Activated naive CD4-positive, alpha-beta T cell treated with anti-CD3 and anti-CD28 coated beads for 36 hours (primary cell): ENCODE data around the gene EXOC6B. TPM values are rescaled to one million over a fixed set of nuclear protein-coding genes. Genes with fewer than 3 reads are reported as not detected.

ENCODE experiments used
- CTCF ChIA-PET: fragments of 350-600 bp; sonication (Branson Sonifier 250); formaldehyde crosslinking; loops from one replicate; lab custom pipeline; 2021; ENCODE audit warnings: antibody characterized with exemption; lab: Charles Lee
- DNase-seq: peaks from one replicate; pipeline ENCODE4 v3.0.0-alpha.2; 2020
- H3K27ac Mint-ChIP-seq: one replicate; pipeline ENCODE4 v1.8.0; 2021; ENCODE audit warnings: mild to moderate bottlenecking, mixed read lengths
- H3K27me3 Mint-ChIP-seq: one replicate; pipeline ENCODE4 v1.8.0; 2021; ENCODE audit warnings: low read depth, mixed read lengths
- H3K36me3 Mint-ChIP-seq: one replicate; pipeline ENCODE4 v1.8.0; 2021; ENCODE audit warnings: low read depth, mixed read lengths
- H3K4me1 Mint-ChIP-seq: one replicate; pipeline ENCODE4 v1.8.0; 2021; ENCODE audit warnings: low read depth, mixed read lengths
- H3K4me3 Mint-ChIP-seq: one replicate; pipeline ENCODE4 v1.8.0; 2021; ENCODE audit warnings: mild to moderate bottlenecking, moderate library complexity, mixed read lengths
- H3K9me3 Mint-ChIP-seq: one replicate; pipeline ENCODE4 v1.8.0; 2021; ENCODE audit warnings: mixed read lengths
- intact Hi-C: fragments of 100-400 bp; cut with micrococcal nuclease; formaldehyde crosslinking; loops from one replicate; pipeline ENCODE4 v1.15.1; 2023
- total RNA-seq, 2 experiments: library from RNA; stranded (reverse); gene quantifications; one replicate each; pipeline ENCODE4 v1.2.3, GENCODE V29; 2021

Gene EXOC6B
- total RNA-seq, 2 experiments from 2014 or later, result 6.1 to 7.5 TPM

GRCh38 chr2:72278046-72278445, 547.8 kb downstream of the EXOC6B start:
- Mint-ChIP-seq H3K36me3 (peaks cover 2% of the 10 kb centered on the region), H3K9me3 (no peaks in the 10 kb centered on the region), H3K27ac (no peak overlapping the region), H3K27me3 (no peaks in the 10 kb centered on the region), H3K4me3 (no peak overlapping the region), H3K4me1 (no peaks in the 10 kb centered on the region)
- CTCF ChIA-PET, result no interaction called here
- DNase-seq, result no peak
- intact Hi-C loops, result no loop called here

- Mint-ChIP-seq H3K27me3 (no peaks in the 10 kb centered on the region), H3K9me3 (no peaks in the 10 kb centered on the region), H3K4me3 (no peak overlapping the region), H3K36me3 (peaks cover 2% of the 10 kb centered on the region), H3K27ac (no peak overlapping the region), H3K4me1 (no peaks in the 10 kb centered on the region)
- DNase-seq, result no peak
- intact Hi-C loops, result no loop called here
- CTCF ChIA-PET, result no interaction called here
These were observed 549.0 kb downstream of the EXOC6B start for GRCh38 chr2:72276876-72277275.

- H3K4me1 Mint-ChIP-seq, result no peaks in the 10 kb centered on the region
- H3K27ac Mint-ChIP-seq, result no peak overlapping the region
- CTCF ChIA-PET, result no interaction called here
- no peak overlapping the region for H3K4me3 Mint-ChIP-seq
- intact Hi-C loops, result no loop called here
- no peaks in the 10 kb centered on the region for H3K27me3 Mint-ChIP-seq
- H3K9me3 Mint-ChIP-seq, result no peaks in the 10 kb centered on the region
- no peak for DNase-seq
- H3K36me3 Mint-ChIP-seq, result peaks cover 2% of the 10 kb centered on the region
These were observed 549.5 kb downstream of the EXOC6B start for GRCh38 chr2:72276356-72276755.

GRCh38 chr2:72275084-72275483, 550.7 kb downstream of the EXOC6B start:
- Mint-ChIP-seq H3K27me3 (no peaks in the 10 kb centered on the region), H3K4me3 (no peak overlapping the region), H3K27ac (no peak overlapping the region), H3K4me1 (no peaks in the 10 kb centered on the region), H3K9me3 (no peaks in the 10 kb centered on the region), H3K36me3 (peaks cover 3% of the 10 kb centered on the region)
- CTCF ChIA-PET, result no interaction called here
- intact Hi-C loops, result no loop called here
- DNase-seq, result no peak

- no peak for DNase-seq
- Mint-ChIP-seq H3K4me1 (no peaks in the 10 kb centered on the region), H3K4me3 (no peak overlapping the region), H3K27me3 (no peaks in the 10 kb centered on the region), H3K9me3 (no peaks in the 10 kb centered on the region), H3K36me3 (peaks cover 2% of the 10 kb centered on the region), H3K27ac (no peak overlapping the region)
- intact Hi-C loops, result no loop called here
- CTCF ChIA-PET, result no interaction called here
These were observed 551.4 kb downstream of the EXOC6B start for GRCh38 chr2:72274380-72274797.

GRCh38 chr2:72273384-72273783, 552.4 kb downstream of the EXOC6B start:
- no peak overlapping the region for H3K27ac Mint-ChIP-seq
- no peak overlapping the region for H3K4me3 Mint-ChIP-seq
- H3K36me3 Mint-ChIP-seq, result peaks cover 2% of the 10 kb centered on the region
- CTCF ChIA-PET, result no interaction called here
- no peak for DNase-seq
- no peaks in the 10 kb centered on the region for H3K4me1 Mint-ChIP-seq
- H3K27me3 Mint-ChIP-seq, result no peaks in the 10 kb centered on the region
- H3K9me3 Mint-ChIP-seq, result no peaks in the 10 kb centered on the region
- intact Hi-C loops, result no loop called here

GRCh38 chr2:72271766-72272641, 553.8 kb downstream of the EXOC6B start:
- no peak overlapping the region for H3K4me3 Mint-ChIP-seq
- CTCF ChIA-PET, result no interaction called here
- H3K4me1 Mint-ChIP-seq, result no peaks in the 10 kb centered on the region
- intact Hi-C loops, result no loop called here
- no peaks in the 10 kb centered on the region for H3K27me3 Mint-ChIP-seq
- DNase-seq, result no peak
- no peak overlapping the region for H3K27ac Mint-ChIP-seq
- H3K36me3 Mint-ChIP-seq, result peaks cover 2% of the 10 kb centered on the region
- peaks cover 2% of the 10 kb centered on the region for H3K9me3 Mint-ChIP-seq

- CTCF ChIA-PET, result no interaction called here
- Mint-ChIP-seq H3K27ac (no peak overlapping the region), H3K27me3 (no peaks in the 10 kb centered on the region), H3K4me1 (no peaks in the 10 kb centered on the region), H3K9me3 (peaks cover 2% of the 10 kb centered on the region), H3K4me3 (no peak overlapping the region), H3K36me3 (peaks cover 2% of the 10 kb centered on the region)
- DNase-seq, result no peak
- intact Hi-C loops, result no loop called here
These were observed 554.6 kb downstream of the EXOC6B start for GRCh38 chr2:72271276-72271614.

- no peak overlapping the region for H3K4me3 Mint-ChIP-seq
- CTCF ChIA-PET, result no interaction called here
- peaks cover 2% of the 10 kb centered on the region for H3K9me3 Mint-ChIP-seq
- no peak for DNase-seq
- intact Hi-C loops, result no loop called here
- no peak overlapping the region for H3K27ac Mint-ChIP-seq
- no peaks in the 10 kb centered on the region for H3K4me1 Mint-ChIP-seq
- peaks cover 2% of the 10 kb centered on the region for H3K36me3 Mint-ChIP-seq
- no peaks in the 10 kb centered on the region for H3K27me3 Mint-ChIP-seq
These were observed 555.1 kb downstream of the EXOC6B start for GRCh38 chr2:72270556-72271275.

GRCh38 chr2:72263776-72264060, 562.1 kb downstream of the EXOC6B start:
- no peaks in the 10 kb centered on the region for H3K36me3 Mint-ChIP-seq
- H3K4me3 Mint-ChIP-seq, result no peak overlapping the region
- H3K27me3 Mint-ChIP-seq, result no peaks in the 10 kb centered on the region
- CTCF ChIA-PET, result no interaction called here
- no peaks in the 10 kb centered on the region for H3K4me1 Mint-ChIP-seq
- DNase-seq, result no peak
- H3K27ac Mint-ChIP-seq, result no peak overlapping the region
- H3K9me3 Mint-ChIP-seq, result peaks cover 2% of the 10 kb centered on the region
- intact Hi-C loops, result no loop called here

GRCh38 chr2:72263043-72263775, 562.6 kb downstream of the EXOC6B start:
- CTCF ChIA-PET, result no interaction called here
- intact Hi-C loops, result no loop called here

GRCh38 chr2:72261076-72261475, 564.8 kb downstream of the EXOC6B start:
- H3K27ac Mint-ChIP-seq, result no peak overlapping the region
- H3K36me3 Mint-ChIP-seq, result peaks cover 3% of the 10 kb centered on the region
- DNase-seq, result no peak
- H3K27me3 Mint-ChIP-seq, result no peaks in the 10 kb centered on the region
- no peaks in the 10 kb centered on the region for H3K4me1 Mint-ChIP-seq
- no peaks in the 10 kb centered on the region for H3K9me3 Mint-ChIP-seq
- CTCF ChIA-PET, result no interaction called here
- H3K4me3 Mint-ChIP-seq, result no peak overlapping the region
- intact Hi-C loops, result no loop called here

More at GRCh38 chr2:72263043-72263775, 562.6 kb downstream of the EXOC6B start:
- Mint-ChIP-seq H3K9me3 (peaks cover 2% of the 10 kb centered on the region), H3K27me3 (no peaks in the 10 kb centered on the region), H3K27ac (no peak overlapping the region), H3K4me3 (no peak overlapping the region), H3K4me1 (no peaks in the 10 kb centered on the region), H3K36me3 (no peaks in the 10 kb centered on the region)
- DNase-seq, result no peak
